ENCODE data around the gene ROPN1B. TPM values are rescaled to one million over a fixed set of nuclear protein-coding genes. Genes with fewer than 3 reads are reported as not detected.

Gene ROPN1B
- total RNA-seq, 1 donor from 2014 or later = not detected

GRCh38 chr3:126026761-126027160 is 57.8 kb downstream of the ROPN1B start:
- H3K4me1 Mint-ChIP-seq (ENCODE audit: unreplicated experiment) = no peaks in the 10 kb centered on the region
- H3K36me3 Mint-ChIP-seq (ENCODE audit: unreplicated experiment) = peaks cover 42% of the 10 kb centered on the region
- H3K27me3 Mint-ChIP-seq (ENCODE audit: unreplicated experiment) = no peaks in the 10 kb centered on the region
- TF ChIP-seq CTCF (IDR thresholded peaks at IDR 0.05) = no peak
- H3K27ac Mint-ChIP-seq (ENCODE audit: unreplicated experiment) = no peak overlapping the region
- no peak overlapping the region for H3K4me3 Mint-ChIP-seq (ENCODE audit: unreplicated experiment)
- no peak for DNase-seq (ENCODE audit: extremely low spot score, unreplicated experiment)
- peaks cover 11% of the 10 kb centered on the region for H3K9me3 Mint-ChIP-seq (ENCODE audit: unreplicated experiment)

GRCh38 chr3:126028096-126028495 is 59.1 kb downstream of the ROPN1B start:
- Mint-ChIP-seq H3K9me3 (ENCODE audit: unreplicated experiment) (peaks cover 11% of the 10 kb centered on the region), H3K27me3 (ENCODE audit: unreplicated experiment) (no peaks in the 10 kb centered on the region), H3K27ac (ENCODE audit: unreplicated experiment) (no peak overlapping the region), H3K4me3 (ENCODE audit: unreplicated experiment) (no peak overlapping the region), H3K36me3 (ENCODE audit: unreplicated experiment) (peaks cover 35% of the 10 kb centered on the region), H3K4me1 (ENCODE audit: unreplicated experiment) (no peaks in the 10 kb centered on the region)
- no peak for TF ChIP-seq CTCF (IDR thresholded peaks at IDR 0.05)
- no peak for DNase-seq (ENCODE audit: extremely low spot score, unreplicated experiment)

- H3K4me3 Mint-ChIP-seq (ENCODE audit: unreplicated experiment) = no peak overlapping the region
- no peak for TF ChIP-seq CTCF (IDR thresholded peaks at IDR 0.05)
- no peak for DNase-seq (ENCODE audit: extremely low spot score, unreplicated experiment)
- no peaks in the 10 kb centered on the region for H3K4me1 Mint-ChIP-seq (ENCODE audit: unreplicated experiment)
- H3K36me3 Mint-ChIP-seq (ENCODE audit: unreplicated experiment) = peaks cover 40% of the 10 kb centered on the region
- no peak overlapping the region for H3K27ac Mint-ChIP-seq (ENCODE audit: unreplicated experiment)
- peaks cover 11% of the 10 kb centered on the region for H3K9me3 Mint-ChIP-seq (ENCODE audit: unreplicated experiment)
- H3K27me3 Mint-ChIP-seq (ENCODE audit: unreplicated experiment) = no peaks in the 10 kb centered on the region
These were observed 60.3 kb downstream of the ROPN1B start for GRCh38 chr3:126029241-126029640.

GRCh38 chr3:126030455-126030854 is 61.5 kb downstream of the ROPN1B start:
- Mint-ChIP-seq H3K36me3 (ENCODE audit: unreplicated experiment) (peaks cover 39% of the 10 kb centered on the region), H3K27me3 (ENCODE audit: unreplicated experiment) (no peaks in the 10 kb centered on the region), H3K9me3 (ENCODE audit: unreplicated experiment) (peaks cover 11% of the 10 kb centered on the region), H3K4me3 (ENCODE audit: unreplicated experiment) (no peak overlapping the region), H3K27ac (ENCODE audit: unreplicated experiment) (no peak overlapping the region), H3K4me1 (ENCODE audit: unreplicated experiment) (no peaks in the 10 kb centered on the region)
- TF ChIP-seq CTCF (IDR thresholded peaks at IDR 0.05) = no peak
- no peak for DNase-seq (ENCODE audit: extremely low spot score, unreplicated experiment)

- peak; percentile 63 for DNase-seq (ENCODE audit: extremely low spot score, unreplicated experiment)
- Mint-ChIP-seq H3K36me3 (ENCODE audit: unreplicated experiment) (peaks cover 30% of the 10 kb centered on the region), H3K4me3 (ENCODE audit: unreplicated experiment) (no peak overlapping the region), H3K9me3 (ENCODE audit: unreplicated experiment) (peaks cover 15% of the 10 kb centered on the region), H3K27ac (ENCODE audit: unreplicated experiment) (no peak overlapping the region), H3K4me1 (ENCODE audit: unreplicated experiment) (no peaks in the 10 kb centered on the region), H3K27me3 (ENCODE audit: unreplicated experiment) (no peaks in the 10 kb centered on the region)
- TF ChIP-seq CTCF (IDR thresholded peaks at IDR 0.05) = no peak
These were observed 63.0 kb downstream of the ROPN1B start for GRCh38 chr3:126031981-126032471.

Other genes starting within 250 kb of the ROPN1B start
- gene SLC41A3, start 114.9 kb downstream of the ROPN1B start, total RNA-seq = 80.6 and 89.2 TPM in 2 replicates
- gene ALDH1L1, start 211.4 kb downstream of the ROPN1B start, total RNA-seq = 1.4 and 1.5 TPM in 2 replicates